AG10803 (cell line): ENCODE results near the gene SLITRK1.

Experiments
- DNase-seq: peaks from one replicate; pipeline ENCODE4 v3.0.0; 2010; ENCODE audit warnings: low read depth
- H3K4me3 ChIP-seq: 2 replicates; pipeline ENCODE4 v1.5.1; 2011; ENCODE audit warnings: mild to moderate bottlenecking, low read length, control low read depth
- CTCF ChIP-seq: conservative IDR thresholded peaks from 2 replicates; pipeline ENCODE4 v1.5.1; 2011; ENCODE audit warnings: mild to moderate bottlenecking, low read length, control low read depth, inconsistent platforms

Gene SLITRK1

GRCh38 chr13:83881917-83882605 lies at the start of gene SLITRK1:
TSS of gene SLITRK1 (minus strand) at chr13:83882474. CDS start at chr13:83881507, 967 bp downstream.
- H3K4me3 ChIP-seq = peak within 1 kb of the TSS; percentile 47
- TF ChIP-seq CTCF = no peak
- peak; percentile 52 for DNase-seq

- DNase-seq = no peak
- no peak for TF ChIP-seq CTCF
- no peak overlapping the region for H3K4me3 ChIP-seq
These were observed 46.9 kb upstream of the SLITRK1 start for GRCh38 chr13:83929157-83929556.

GRCh38 chr13:83919775-83920174 lies 37.5 kb upstream of the SLITRK1 start:
- H3K4me3 ChIP-seq = no peak overlapping the region
- TF ChIP-seq CTCF = no peak
- no peak for DNase-seq

GRCh38 chr13:83914368-83914767 lies 32.1 kb upstream of the SLITRK1 start:
- no peak for DNase-seq
- H3K4me3 ChIP-seq = no peak overlapping the region
- TF ChIP-seq CTCF = no peak

- no peak for TF ChIP-seq CTCF
- DNase-seq = no peak
- no peak overlapping the region for H3K4me3 ChIP-seq
These were observed 25.1 kb upstream of the SLITRK1 start for GRCh38 chr13:83907196-83907989.

- DNase-seq = no peak
- TF ChIP-seq CTCF = no peak
- no peak overlapping the region for H3K4me3 ChIP-seq
These were observed 24.1 kb upstream of the SLITRK1 start for GRCh38 chr13:83906240-83906820.
